Measurements from ENCODE around the gene TNFSF12. TPM values are rescaled to one million over a fixed set of nuclear protein-coding genes. Genes with fewer than 3 reads are reported as not detected.
"Not testable (repeated sequence)": the region's sequence is repeated elsewhere in the genome, so short reads cannot be mapped to it uniquely, and the experiment has no call there.

Gene TNFSF12
- polyA plus RNA-seq, 2 of the 4 experiments (the other 2 are of a cell fraction) = 9.9 to 11.9 TPM

DNA sequence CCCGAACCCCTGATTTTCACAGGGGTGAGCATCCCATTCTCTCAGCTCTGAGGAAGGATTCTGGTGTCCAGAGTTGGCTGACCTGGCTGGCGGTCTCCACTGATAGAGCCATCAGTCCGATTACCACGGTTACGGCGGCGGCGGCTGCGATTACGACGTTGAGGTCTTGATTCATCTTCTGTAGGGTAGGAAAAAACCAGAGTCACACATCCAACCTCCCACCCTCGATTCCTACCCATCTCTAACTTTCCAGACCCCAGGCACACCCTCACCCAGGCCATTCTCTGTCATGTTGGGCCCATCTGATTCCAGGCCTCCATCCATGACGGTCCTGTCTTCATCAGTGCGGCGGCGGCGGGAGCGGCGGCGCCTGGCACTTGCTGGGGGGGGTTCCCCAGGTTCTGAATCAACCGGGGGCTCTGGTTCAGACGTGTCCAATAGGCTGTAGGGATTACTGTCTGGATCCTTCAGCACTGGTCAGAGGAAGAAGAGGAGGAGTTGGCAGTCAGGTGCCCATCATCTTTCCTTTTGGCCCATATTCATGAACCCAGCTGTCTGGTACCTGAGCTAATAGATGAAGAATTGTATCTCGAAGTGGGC lies 43.7 kb downstream of the TNFSF12 start:
- no peak for ATAC-seq
- Histone ChIP-seq H3K4me3 (no peak overlapping the region), H3K9me3 (no peaks in the 10 kb centered on the region), H3K4me1 (peaks cover 26% of the 10 kb centered on the region), H3K4me2 (no peak overlapping the region), H3K27ac (no peak overlapping the region)
- FAIRE-seq = no peak
- TF ChIP-seq JUNB (IDR thresholded peaks at IDR 0.05) (no peak), TP53 (CRISPR knock-in tag; IDR thresholded peaks at IDR 0.05) (no peak), KDM1A (IDR thresholded peaks at IDR 0.05; ENCODE audit: low read depth) (no peak), ZFP36 (IDR thresholded peaks at IDR 0.05; ENCODE audit: borderline replicate concordance, partially characterized antibody) (no peak), HEYL (CRISPR knock-in tag; IDR thresholded peaks at IDR 0.05) (no peak), FOSL2 (IDR thresholded peaks at IDR 0.05) (no peak), FOSL2 (CRISPR knock-in tag; IDR thresholded peaks at IDR 0.05) (no peak), HOXB5 (CRISPR knock-in tag; IDR thresholded peaks at IDR 0.05) (no peak), MAZ (IDR thresholded peaks at IDR 0.05; ENCODE audit: borderline replicate concordance, low read depth, low read length) (no peak), NFE2L2 (conservative IDR thresholded peaks at IDR 0.05; ENCODE audit: low read length) (no peak), GATA3 (IDR thresholded peaks at IDR 0.05; ENCODE audit: borderline replicate concordance) (no peak)
- TF ChIP-seq, protein P1, sequence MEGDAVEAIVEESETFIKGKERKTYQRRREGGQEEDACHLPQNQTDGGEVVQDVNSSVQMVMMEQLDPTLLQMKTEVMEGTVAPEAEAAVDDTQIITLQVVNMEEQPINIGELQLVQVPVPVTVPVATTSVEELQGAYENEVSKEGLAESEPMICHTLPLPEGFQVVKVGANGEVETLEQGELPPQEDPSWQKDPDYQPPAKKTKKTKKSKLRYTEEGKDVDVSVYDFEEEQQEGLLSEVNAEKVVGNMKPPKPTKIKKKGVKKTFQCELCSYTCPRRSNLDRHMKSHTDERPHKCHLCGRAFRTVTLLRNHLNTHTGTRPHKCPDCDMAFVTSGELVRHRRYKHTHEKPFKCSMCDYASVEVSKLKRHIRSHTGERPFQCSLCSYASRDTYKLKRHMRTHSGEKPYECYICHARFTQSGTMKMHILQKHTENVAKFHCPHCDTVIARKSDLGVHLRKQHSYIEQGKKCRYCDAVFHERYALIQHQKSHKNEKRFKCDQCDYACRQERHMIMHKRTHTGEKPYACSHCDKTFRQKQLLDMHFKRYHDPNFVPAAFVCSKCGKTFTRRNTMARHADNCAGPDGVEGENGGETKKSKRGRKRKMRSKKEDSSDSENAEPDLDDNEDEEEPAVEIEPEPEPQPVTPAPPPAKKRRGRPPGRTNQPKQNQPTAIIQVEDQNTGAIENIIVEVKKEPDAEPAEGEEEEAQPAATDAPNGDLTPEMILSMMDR (IDR thresholded peaks at IDR 0.05) = no peak
- TF ChIP-seq, protein P2, sequence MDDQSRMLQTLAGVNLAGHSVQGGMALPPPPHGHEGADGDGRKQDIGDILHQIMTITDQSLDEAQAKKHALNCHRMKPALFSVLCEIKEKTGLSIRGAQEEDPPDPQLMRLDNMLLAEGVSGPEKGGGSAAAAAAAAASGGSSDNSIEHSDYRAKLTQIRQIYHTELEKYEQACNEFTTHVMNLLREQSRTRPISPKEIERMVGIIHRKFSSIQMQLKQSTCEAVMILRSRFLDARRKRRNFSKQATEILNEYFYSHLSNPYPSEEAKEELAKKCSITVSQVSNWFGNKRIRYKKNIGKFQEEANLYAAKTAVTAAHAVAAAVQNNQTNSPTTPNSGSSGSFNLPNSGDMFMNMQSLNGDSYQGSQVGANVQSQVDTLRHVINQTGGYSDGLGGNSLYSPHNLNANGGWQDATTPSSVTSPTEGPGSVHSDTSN (IDR thresholded peaks at IDR 0.05) = no peak
- POLR2A ChIA-PET = interaction anchor here (0.7 to 0.8 kb wide), 3 partner anchors 9 to 95 kb away, joined by 3 to 5 read pairs (median 3); partner anchors contain the start of genes MPDU1 and TP53
- 92% methylated on average over 23 of the region's 23 CpGs for WGBS (ENCODE audit: missing lambda C conversion rate)
- DNase-seq (ENCODE audit: low read depth in 1 of 2, low spot score in 1 of 2) = no peak
- CTCF ChIA-PET = interaction anchor here (1.0 to 6.8 kb wide), 6 partner anchors 7 to 95 kb away, joined by 3 to 49 read pairs (median 13); partner anchors contain the start of genes MPDU1, TP53 and WRAP53

DNA sequence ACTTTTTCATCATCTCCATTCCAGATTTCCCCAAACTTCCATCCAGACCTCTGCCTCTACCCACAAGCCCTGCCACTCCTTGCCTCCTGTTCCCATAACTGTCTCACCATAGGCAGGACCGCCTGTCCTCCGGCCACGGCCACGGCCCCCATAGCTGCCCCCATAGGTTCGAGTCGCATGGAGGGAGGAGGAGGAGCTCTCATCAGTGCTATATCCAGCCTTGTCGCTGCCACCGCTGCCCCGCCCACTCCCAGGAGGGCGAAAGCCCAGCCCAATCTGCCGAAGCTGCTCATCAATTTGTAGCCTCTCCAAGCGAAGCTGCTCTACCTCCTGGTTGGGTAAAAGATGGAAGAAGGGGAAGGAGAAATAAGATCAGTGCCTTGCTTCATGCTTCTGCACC lies 44.4 kb downstream of the TNFSF12 start:
- no peak for FAIRE-seq
- WGBS (ENCODE audit: missing lambda C conversion rate) = 93% methylated on average over 12 of the region's 12 CpGs
- POLR2A ChIA-PET = interaction anchor here (0.7 to 0.8 kb wide), 3 partner anchors 10 to 94 kb away, joined by 3 to 5 read pairs (median 3); partner anchors contain the start of genes MPDU1 and TP53

DNA sequence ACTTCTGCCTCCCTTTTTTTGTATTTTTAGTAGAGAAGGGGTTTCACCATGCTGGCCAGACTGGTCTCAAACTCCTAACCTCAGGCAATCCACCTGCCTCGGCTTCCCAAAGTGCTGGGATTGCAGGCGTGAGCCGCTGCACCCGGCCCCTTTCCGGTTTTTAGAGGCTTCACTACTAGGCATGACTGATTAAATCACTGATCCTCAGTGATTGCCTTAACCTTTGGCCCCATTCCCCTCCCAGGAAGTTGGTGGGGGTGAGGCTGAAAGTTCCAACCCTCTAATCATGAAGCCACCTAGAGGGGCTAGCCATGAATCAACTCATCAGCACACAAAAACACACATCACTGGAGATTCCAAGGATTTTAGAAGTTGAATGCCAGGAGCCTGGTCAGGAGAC lies 48.7 kb downstream of the TNFSF12 start:
- WGBS (ENCODE audit: missing lambda C conversion rate) = 98% methylated on average over 5 of the region's 5 CpGs
- DNase-seq (ENCODE audit: low read depth in 1 of 2, low spot score in 1 of 2); H3K4me3 ChIP-seq; ATAC-seq; H3K9me3 ChIP-seq; POLR2A ChIA-PET; H3K27ac ChIP-seq; H3K4me1 ChIP-seq; H3K4me2 ChIP-seq: not testable (repeated sequence)
- CTCF ChIA-PET = interaction anchor here (0.6 to 6.8 kb wide), 3 partner anchors 12 to 507 kb away, joined by 3 to 49 read pairs (median 4); partner anchors contain the start of genes FXR2 and MPDU1
- peak; percentile 96 for FAIRE-seq

More for the DNA sequence above, 44.4 kb downstream of the TNFSF12 start:
- Histone ChIP-seq H3K4me2 (no peak overlapping the region), H3K4me3 (no peak overlapping the region), H3K9me3 (no peaks in the 10 kb centered on the region), H3K4me1 (peaks cover 24% of the 10 kb centered on the region), H3K27ac (no peak overlapping the region)
- TF ChIP-seq, protein P3, sequence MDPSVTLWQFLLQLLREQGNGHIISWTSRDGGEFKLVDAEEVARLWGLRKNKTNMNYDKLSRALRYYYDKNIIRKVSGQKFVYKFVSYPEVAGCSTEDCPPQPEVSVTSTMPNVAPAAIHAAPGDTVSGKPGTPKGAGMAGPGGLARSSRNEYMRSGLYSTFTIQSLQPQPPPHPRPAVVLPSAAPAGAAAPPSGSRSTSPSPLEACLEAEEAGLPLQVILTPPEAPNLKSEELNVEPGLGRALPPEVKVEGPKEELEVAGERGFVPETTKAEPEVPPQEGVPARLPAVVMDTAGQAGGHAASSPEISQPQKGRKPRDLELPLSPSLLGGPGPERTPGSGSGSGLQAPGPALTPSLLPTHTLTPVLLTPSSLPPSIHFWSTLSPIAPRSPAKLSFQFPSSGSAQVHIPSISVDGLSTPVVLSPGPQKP (IDR thresholded peaks at IDR 0.05; ENCODE audit: low read depth, low read length) = no peak
- TF ChIP-seq JUN (IDR thresholded peaks at IDR 0.05) (no peak), CHD2 (IDR thresholded peaks at IDR 0.05; ENCODE audit: low read length, partially characterized antibody) (no peak), RAD21 (conservative IDR thresholded peaks at IDR 0.05 in 1 of 2, IDR thresholded peaks at IDR 0.05 in 1 of 2) (no peak), NPAS2 (CRISPR knock-in tag; IDR thresholded peaks at IDR 0.05; ENCODE audit: borderline replicate concordance) (no peak), CHD4 (IDR thresholded peaks at IDR 0.05; ENCODE audit: borderline replicate concordance) (no peak), ESRRA (IDR thresholded peaks at IDR 0.05; ENCODE audit: borderline replicate concordance, low read length) (no peak), CEBPB (IDR thresholded peaks at IDR 0.05) (no peak), MAFK (IDR thresholded peaks at IDR 0.05; ENCODE audit: partially characterized antibody) (no peak), MAZ (IDR thresholded peaks at IDR 0.05; ENCODE audit: borderline replicate concordance, low read depth, low read length) (no peak)
- TF ChIP-seq, protein P4, sequence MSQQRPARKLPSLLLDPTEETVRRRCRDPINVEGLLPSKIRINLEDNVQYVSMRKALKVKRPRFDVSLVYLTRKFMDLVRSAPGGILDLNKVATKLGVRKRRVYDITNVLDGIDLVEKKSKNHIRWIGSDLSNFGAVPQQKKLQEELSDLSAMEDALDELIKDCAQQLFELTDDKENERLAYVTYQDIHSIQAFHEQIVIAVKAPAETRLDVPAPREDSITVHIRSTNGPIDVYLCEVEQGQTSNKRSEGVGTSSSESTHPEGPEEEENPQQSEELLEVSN (IDR thresholded peaks at IDR 0.05; ENCODE audit: borderline replicate concordance, low read depth) = no peak
- ATAC-seq (no peak), DNase-seq (ENCODE audit: low read depth in 1 of 2, low spot score in 1 of 2) (no peak)
- CTCF ChIA-PET = interaction anchor here (0.6 to 6.8 kb wide), 9 partner anchors 7 to 205 kb away, joined by 3 to 49 read pairs (median 7); partner anchors contain the start of genes FXR2, MPDU1, SENP3 and TP53

Measured in A549 (cell line).